ENCODE data around the gene MID1. TPM values are rescaled to one million over a fixed set of nuclear protein-coding genes. Genes with fewer than 3 reads are reported as not detected.

Gene MID1
- total RNA-seq, 4 donors from 2014 or later = 5.0 to 8.0 (median 6.4) TPM

- Histone ChIP-seq H3K4me3 (no peak overlapping the region), H3K27ac (peak overlapping the region; percentile 45), H3K27me3 (no peaks in the 10 kb centered on the region), H3K9me3 (no peaks in the 10 kb centered on the region), H3K36me3 (no peaks in the 10 kb centered on the region), H3K4me1 (peaks cover 16% of the 10 kb centered on the region)
- TF ChIP-seq CTCF (IDR thresholded peaks at IDR 0.05) (no peak), POLR2AphosphoS5 (IDR thresholded peaks at IDR 0.05) (no peak), POLR2A (IDR thresholded peaks at IDR 0.05) (no peak), EP300 (IDR thresholded peaks at IDR 0.05) (no peak)
- WGBS = 71% methylated on average over 16 of the region's 16 CpGs
- DNase-seq (ENCODE audit: low spot score in 2 of 2) = peak in 1 of 2 donors; percentile 58
Observed at GRCh38 chrX:10576777-10577447, 43.5 kb downstream of the MID1 start.

GRCh38 chrX:10576186-10576585 lies 44.2 kb downstream of the MID1 start:
- Histone ChIP-seq H3K4me3 (no peak overlapping the region), H3K27me3 (no peaks in the 10 kb centered on the region), H3K9me3 (no peaks in the 10 kb centered on the region), H3K27ac (peak overlapping the region; percentile 45), H3K36me3 (no peaks in the 10 kb centered on the region), H3K4me1 (peaks cover 16% of the 10 kb centered on the region)
- 74% methylated on average over 4 of the region's 4 CpGs for WGBS
- DNase-seq (ENCODE audit: low spot score in 2 of 2) = no peak
- TF ChIP-seq POLR2AphosphoS5 (IDR thresholded peaks at IDR 0.05) (no peak), CTCF (IDR thresholded peaks at IDR 0.05) (no peak), POLR2A (IDR thresholded peaks at IDR 0.05) (no peak), EP300 (IDR thresholded peaks at IDR 0.05) (no peak)

- H3K4me3 ChIP-seq = no peak overlapping the region
- no peaks in the 10 kb centered on the region for H3K27me3 ChIP-seq
- peaks cover 18% of the 10 kb centered on the region for H3K4me1 ChIP-seq
- H3K27ac ChIP-seq = no peak overlapping the region
- H3K36me3 ChIP-seq = no peaks in the 10 kb centered on the region
- DNase-seq (ENCODE audit: low spot score in 2 of 2) = no peak
- H3K9me3 ChIP-seq = no peaks in the 10 kb centered on the region
- TF ChIP-seq POLR2A (IDR thresholded peaks at IDR 0.05) (no peak), POLR2AphosphoS5 (IDR thresholded peaks at IDR 0.05) (no peak), CTCF (IDR thresholded peaks at IDR 0.05) (no peak), EP300 (IDR thresholded peaks at IDR 0.05) (no peak)
- 59% methylated on average over 4 of the region's 4 CpGs for WGBS
Observed at GRCh38 chrX:10574663-10575062, 45.7 kb downstream of the MID1 start.

GRCh38 chrX:10571260-10571659 lies 49.1 kb downstream of the MID1 start:
- WGBS = 72% methylated on average over 1 of the region's 1 CpG
- no peak overlapping the region for H3K4me3 ChIP-seq
- no peak for DNase-seq (ENCODE audit: low spot score in 2 of 2)
- no peak overlapping the region for H3K27ac ChIP-seq
- TF ChIP-seq POLR2A (IDR thresholded peaks at IDR 0.05) = no peak
- no peak for TF ChIP-seq POLR2AphosphoS5 (IDR thresholded peaks at IDR 0.05)
- no peak for TF ChIP-seq EP300 (IDR thresholded peaks at IDR 0.05)
- no peak for TF ChIP-seq CTCF (IDR thresholded peaks at IDR 0.05)
- no peaks in the 10 kb centered on the region for H3K36me3 ChIP-seq
- H3K27me3 ChIP-seq = no peaks in the 10 kb centered on the region
- H3K4me1 ChIP-seq = peaks cover 2% of the 10 kb centered on the region
- H3K9me3 ChIP-seq = no peaks in the 10 kb centered on the region

- no peak overlapping the region for H3K4me3 ChIP-seq
- 89% methylated on average over 1 of the region's 1 CpG for WGBS
- no peaks in the 10 kb centered on the region for H3K36me3 ChIP-seq
- no peak for TF ChIP-seq EP300 (IDR thresholded peaks at IDR 0.05)
- TF ChIP-seq POLR2AphosphoS5 (IDR thresholded peaks at IDR 0.05) = no peak
- TF ChIP-seq POLR2A (IDR thresholded peaks at IDR 0.05) = no peak
- TF ChIP-seq CTCF (IDR thresholded peaks at IDR 0.05) = no peak
- H3K27me3 ChIP-seq = no peaks in the 10 kb centered on the region
- H3K27ac ChIP-seq = no peak overlapping the region
- peaks cover 2% of the 10 kb centered on the region for H3K4me1 ChIP-seq
- no peak for DNase-seq (ENCODE audit: low spot score in 2 of 2)
- no peaks in the 10 kb centered on the region for H3K9me3 ChIP-seq
Observed at GRCh38 chrX:10570601-10571000, 49.8 kb downstream of the MID1 start.

Measured in suprapubic skin (tissue), 4 donors.